IMR-90 (cell line): Measurements from ENCODE around the gene CNBD2. TPM values are rescaled to one million over a fixed set of nuclear protein-coding genes. Genes with fewer than 3 reads are reported as not detected.

Experiments used
- ATAC-seq: fragments of 200-7000 bp; cut with Tn5 transposase; 2 replicates; pipeline ENCODE4 v1.9.1; 2020; ENCODE audit warnings: low read depth, mild to moderate bottlenecking, moderate library complexity
- BruUV-seq: library from RNA; stranded (reverse); fragments of 400-500 nt; replicated peaks from 2 replicates; lab custom pipeline; 2021; lab: Mats Ljungman, UMichigan
- CTCF ChIA-PET: fragments of 300-600 bp; formaldehyde crosslinking; extraction: SDS; loops from one replicate; lab custom pipeline; 2021; ENCODE audit warnings: antibody characterized with exemption; lab: Yijun Ruan, JAX
- POLR2A ChIA-PET: fragments of 300-600 bp; sonication (Branson Sonifier 250); formaldehyde crosslinking; loops from one replicate; lab custom pipeline; 2022; ENCODE audit warnings: antibody characterized with exemption; ENCODE audit not compliant: unreplicated experiment; lab: Charles Lee
- DNase-seq: peaks from one replicate; pipeline ENCODE4 v3.0.0; 2013
- H2AFZ ChIP-seq: replicated peaks from 2 replicates; pipeline ENCODE3; 2013; ENCODE audit warnings: low read length, mild to moderate bottlenecking; ENCODE audit not compliant: poor library complexity
- H2AK5ac ChIP-seq: 2 replicates; pipeline ENCODE4 v1.6.1; 2013; ENCODE audit warnings: low read depth, low read length, inconsistent platforms
- H2AK9ac ChIP-seq: replicated peaks from 2 replicates; pipeline ENCODE3; 2013; ENCODE audit warnings: mild to moderate bottlenecking, low read depth, low read length, moderate library complexity; ENCODE audit not compliant: poor library complexity
- H2BK120ac ChIP-seq: 2 replicates; pipeline ENCODE4 v1.6.1; 2013; ENCODE audit warnings: low read depth, low read length, inconsistent platforms
- H2BK15ac ChIP-seq: 3 replicates; pipeline ENCODE4 v1.6.1; 2013; ENCODE audit warnings: low read depth, low read length, inconsistent platforms
- H2BK20ac ChIP-seq: 2 replicates; pipeline ENCODE4 v1.6.1; 2013; ENCODE audit warnings: low read depth, mild to moderate bottlenecking, inconsistent platforms, low read length, moderate library complexity
- H2BK5ac ChIP-seq: 2 replicates; pipeline ENCODE4 v1.6.1; 2013; ENCODE audit warnings: mild to moderate bottlenecking, low read depth, low read length, inconsistent platforms; ENCODE audit not compliant: poor library complexity, severe bottlenecking
- H3K14ac ChIP-seq: replicated peaks from 2 replicates; pipeline ENCODE4 v1.6.1; 2013; ENCODE audit warnings: low read depth, low read length, inconsistent platforms
- H3K18ac ChIP-seq: 2 replicates; pipeline ENCODE4 v1.6.1; 2013; ENCODE audit warnings: low read depth, low read length, control low read depth
- H3K23ac ChIP-seq: 2 replicates; pipeline ENCODE4 v1.6.1; 2013; ENCODE audit warnings: low read depth, low read length, inconsistent platforms
- H3K27ac ChIP-seq: 2 replicates; pipeline ENCODE4 v1.5.1; 2013; ENCODE audit warnings: mild to moderate bottlenecking, control low read depth, low read length; ENCODE audit not compliant: insufficient read depth
- H3K27me3 ChIP-seq: 2 replicates; pipeline ENCODE4 v1.6.1; 2013; ENCODE audit warnings: low read length; ENCODE audit not compliant: control insufficient read depth, insufficient read depth
- H3K36me3 ChIP-seq: 2 replicates; pipeline ENCODE4 v1.6.1; 2013; ENCODE audit warnings: low read length, mixed read lengths; ENCODE audit not compliant: control insufficient read depth, insufficient read depth
- H3K4ac ChIP-seq: 2 replicates; pipeline ENCODE4 v1.6.1; 2013; ENCODE audit warnings: low read depth, low read length, inconsistent platforms
- H3K4me1 ChIP-seq: 2 replicates; pipeline ENCODE4 v1.6.1; 2013; ENCODE audit warnings: low read length, mixed read lengths; ENCODE audit not compliant: control insufficient read depth, insufficient read depth
- H3K4me2 ChIP-seq: 2 replicates; pipeline ENCODE4 v1.6.1; 2013; ENCODE audit warnings: low read depth, mild to moderate bottlenecking, control low read depth, low read length, moderate library complexity
- H3K4me3 ChIP-seq: 2 replicates; pipeline ENCODE4 v1.5.1; 2013; ENCODE audit warnings: low read depth, mild to moderate bottlenecking, control low read depth, low read length, moderate library complexity; ENCODE audit not compliant: insufficient read depth
- H3K56ac ChIP-seq: 2 replicates; pipeline ENCODE4 v1.6.1; 2013; ENCODE audit warnings: low read length, inconsistent platforms; ENCODE audit not compliant: insufficient read depth; ENCODE audit errors: extremely low read depth
- H3K79me1 ChIP-seq, 2 experiments: 2 replicates each; pipeline ENCODE4 v1.6.1; 2013; ENCODE audit warnings: low read length in 2 of 2, inconsistent platforms in 1 of 2, low read depth in 1 of 2
- H3K9ac ChIP-seq: 2 replicates; pipeline ENCODE4 v1.6.1; 2013; ENCODE audit warnings: low read depth, low read length, control low read depth
- H3K9me1 ChIP-seq: 2 replicates; pipeline ENCODE4 v1.6.1; 2013; ENCODE audit warnings: low read length, inconsistent platforms; ENCODE audit not compliant: insufficient read depth
- H3K9me3 ChIP-seq: 2 replicates; pipeline ENCODE4 v1.6.1; 2013; ENCODE audit warnings: low read length; ENCODE audit not compliant: control insufficient read depth, insufficient read depth
- H4K20me1 ChIP-seq: 2 replicates; pipeline ENCODE4 v1.6.1; 2013; ENCODE audit warnings: low read length, inconsistent platforms; ENCODE audit not compliant: insufficient read depth
- H4K5ac ChIP-seq: 2 replicates; pipeline ENCODE4 v1.6.1; 2013; ENCODE audit warnings: mild to moderate bottlenecking, low read depth, low read length, control low read depth
- H4K8ac ChIP-seq, 2 experiments: 2 replicates each; pipeline ENCODE4 v1.6.1; 2013; ENCODE audit warnings: low read depth in 2 of 2, low read length in 2 of 2, control low read depth in 1 of 2, inconsistent platforms in 1 of 2
- H4K91ac ChIP-seq: 2 replicates; pipeline ENCODE4 v1.6.1; 2013; ENCODE audit warnings: low read depth, low read length, inconsistent platforms; ENCODE audit not compliant: insufficient read depth
- BHLHE40 ChIP-seq: fragments of 150-350 bp; IDR thresholded peaks from 2 replicates; pipeline ENCODE4 v1.6.1; 2016; ENCODE audit warnings: mild to moderate bottlenecking, low read depth, low read length
- CHD1 ChIP-seq: IDR thresholded peaks from 2 replicates; pipeline ENCODE4 v1.6.1; 2012; ENCODE audit warnings: low read depth, low read length, improper control_type of control experiment
- FOS ChIP-seq: fragments of 150-350 bp; IDR thresholded peaks from 2 replicates; pipeline ENCODE4 v1.6.1; 2016; ENCODE audit warnings: low read depth, low read length
- MAFK ChIP-seq: IDR thresholded peaks from 2 replicates; pipeline ENCODE4 v1.6.1; 2012; ENCODE audit warnings: low read depth, low read length, improper control_type of control experiment
- NFE2L2 ChIP-seq: fragments of 150-350 bp; IDR thresholded peaks from 2 replicates; pipeline ENCODE4 v1.6.1; 2016; ENCODE audit warnings: low read depth, mild to moderate bottlenecking, low read length
- RFX5 ChIP-seq: IDR thresholded peaks from 2 replicates; pipeline ENCODE4 v1.8.0; 2012; ENCODE audit warnings: low read depth, mild to moderate bottlenecking, low read length, moderate library complexity
- WGBS, 2 experiments: methylation state at CpG; one replicate each; pipeline versions ENCODE4 v1.1.5 to v1.1.7; 2013; ENCODE audit warnings: missing lambda C conversion rate in 2 of 2; ENCODE audit not compliant: insufficient read length in 1 of 2; ENCODE audit errors: extremely low coverage in 2 of 2; 5-methylcytosine and 5-hydroxymethylcytosine counted together
- dilution Hi-C: fragments of 300-500 bp; cut with HindIII; formaldehyde crosslinking; loops from one replicate; pipeline ENCODE4 v1.14.3; 2018; ENCODE audit warnings: low sequenced_read_pairs; ENCODE audit not compliant: unreplicated experiment
- in situ Hi-C: fragments of 300-500 bp; cut with MboI; formaldehyde crosslinking; loops from 3 replicates; pipeline ENCODE4 v1.14.3; 2019; ENCODE audit warnings: low sequenced_read_pairs, inconsistent platforms, mixed read lengths
- intact Hi-C: fragments of 100-400 bp; cut with micrococcal nuclease; formaldehyde crosslinking; loops from 2 replicates; pipeline ENCODE4 v1.10.0; 2022
- polyA plus RNA-seq, 3 experiments: library from polyadenylated mRNA; depleted of rRNA; stranded (reverse); fragments of >200 nt; gene quantifications; 2 replicates each; pipeline ENCODE4 v1.2.3, GENCODE V29; 2012; ENCODE audit warnings: low replicate concordance in 1 of 3
- total RNA-seq: library from RNA; depleted of rRNA; stranded (reverse); fragments of >200 nt; gene quantifications from 2 replicates; pipeline ENCODE4 v1.2.3, GENCODE V29; 2012

The CNBD2 gene
- total and polyA plus RNA-seq, 2 of the 4 experiments (the other 2 are of a cell fraction), result 0.90 to 1.7 TPM

- in situ Hi-C loops, result no loop called here
- Histone ChIP-seq H3K56ac (no peak overlapping the region), H4K5ac (no peak overlapping the region), H3K36me3 (peaks cover 9% of the 10 kb centered on the region), H2BK15ac (no peak overlapping the region), H2BK20ac (no peak overlapping the region), H2AK9ac (no peak overlapping the region), H3K9ac (no peak overlapping the region), H3K27ac (no peak overlapping the region), H4K20me1 (peaks cover 66% of the 10 kb centered on the region), H4K91ac (no peak overlapping the region), H2BK5ac (no peak overlapping the region), H3K9me1 (peaks cover 14% of the 10 kb centered on the region), H3K4me3 (no peak overlapping the region), H3K27me3 (no peaks in the 10 kb centered on the region), H3K4me2 (no peak overlapping the region), H4K8ac (no peak overlapping the region), H3K4me1 (no peaks in the 10 kb centered on the region), H2AK5ac (no peak overlapping the region), H3K14ac (no peak overlapping the region), H3K18ac (no peak overlapping the region), H2BK120ac (no peak overlapping the region), H3K4ac (no peak overlapping the region), H3K23ac (no peak overlapping the region), H3K9me3 (no peaks in the 10 kb centered on the region), H3K79me1 (peaks cover 15 to 50% of the 10 kb centered on the region in 2 experiments), H2AFZ (no peak overlapping the region)
- ChIA-PET CTCF (no interaction called here), POLR2A (interaction anchor here (0.7 kb wide), 1 partner anchor 52 kb away, joined by 15 read pairs; no protein-coding TSS in a partner anchor)
- no CpG with 5 or more reads among the region's 3 CpGs for WGBS, 2 experiments
- intact Hi-C loops, result no loop called here
- no TSS peak for BruUV-seq
- ATAC-seq, result no peak
- TF ChIP-seq RFX5, result no peak
- 0 out of 2 replicates have a peak, but pooled peaks have one; percentile 7 for TF ChIP-seq FOS
- TF ChIP-seq CHD1, result no peak
- no peak for TF ChIP-seq BHLHE40
- no peak for TF ChIP-seq NFE2L2
- no peak for TF ChIP-seq MAFK
- no peak for DNase-seq
- dilution Hi-C loops, result no loop called here
Measured at GRCh38 chr20:36043441-36043840, 75.1 kb downstream of the CNBD2 start.
